Measurements from ENCODE around the gene AATK. TPM values are rescaled to one million over a fixed set of nuclear protein-coding genes. Genes with fewer than 3 reads are reported as not detected.

AATK gene
- total and polyA plus RNA-seq, 2 of the 13 experiments (the other 11 are each of a cell fraction or from before 2014, with no cell fraction given) = 2.9 to 8.4 TPM

- TF ChIP-seq SKIL (CRISPR knock-in tag; IDR thresholded peaks at IDR 0.05; ENCODE audit: borderline replicate concordance) (no peak), NCOA2 (CRISPR knock-in tag; IDR thresholded peaks at IDR 0.05) (0 out of 2 replicates have a peak, but pooled peaks have one; percentile 18), ZNF224 (CRISPR knock-in tag; IDR thresholded peaks at IDR 0.05) (no peak), PAWR (CRISPR knock-in tag; IDR thresholded peaks at IDR 0.05; ENCODE audit: borderline replicate concordance) (peak; percentile 93; the same call in 1 of the 2 replicates), MED8 (CRISPR knock-in tag; IDR thresholded peaks at IDR 0.05; ENCODE audit: insufficient replicate concordance) (no peak), ZSCAN22 (CRISPR knock-in tag; IDR thresholded peaks at IDR 0.05) (0 out of 2 replicates have a peak, but pooled peaks have one; percentile 52), ZBTB42 (CRISPR knock-in tag; IDR thresholded peaks at IDR 0.05) (no peak), ASH2L (IDR thresholded peaks at IDR 0.05; ENCODE audit: insufficient read length, low read depth, low read length) (no peak), ELF3 (CRISPR knock-in tag; IDR thresholded peaks at IDR 0.05) (no peak), GATA4 (IDR thresholded peaks at IDR 0.05; ENCODE audit: borderline replicate concordance, low read depth) (no peak), FOXC1 (CRISPR knock-in tag; IDR thresholded peaks at IDR 0.05; ENCODE audit: borderline replicate concordance) (no peak), ZBTB21 (CRISPR knock-in tag; IDR thresholded peaks at IDR 0.05) (0 out of 2 replicates have a peak, but pooled peaks have one; percentile 45), ZNF34 (CRISPR knock-in tag; IDR thresholded peaks at IDR 0.05; ENCODE audit: borderline replicate concordance) (no peak), DDIT3 (CRISPR knock-in tag; IDR thresholded peaks at IDR 0.05) (no peak), SP2 (CRISPR knock-in tag; IDR thresholded peaks at IDR 0.05) (no peak), MAFK (conservative IDR thresholded peaks at IDR 0.05 in 1 of 2, IDR thresholded peaks at IDR 0.05 in 1 of 2; ENCODE audit: low read length in 2 of 2) (no peak), ZNF850 (CRISPR knock-in tag; conservative IDR thresholded peaks at IDR 0.05) (no peak), ZNF234 (CRISPR knock-in tag; conservative IDR thresholded peaks at IDR 0.05) (no peak), TBX2 (CRISPR knock-in tag; IDR thresholded peaks at IDR 0.05; ENCODE audit: borderline replicate concordance) (peak; percentile 44; the same call in 1 of the 2 replicates), BCL6 (CRISPR knock-in tag; IDR thresholded peaks at IDR 0.05) (peak; percentile 21; the same call in 1 of the 2 replicates), KMT2B (CRISPR knock-in tag; IDR thresholded peaks at IDR 0.05) (no peak), ZNF557 (CRISPR knock-in tag; IDR thresholded peaks at IDR 0.05) (no peak), MXD1 (CRISPR knock-in tag; IDR thresholded peaks at IDR 0.05) (peak; percentile 20; the same call in 1 of the 2 replicates), SP5 (CRISPR knock-in tag; IDR thresholded peaks at IDR 0.05; ENCODE audit: borderline replicate concordance, low read depth) (no peak), ZNF670 (CRISPR knock-in tag; IDR thresholded peaks at IDR 0.05; ENCODE audit: borderline replicate concordance) (no peak; the same call in 1 of the 2 replicates), ZNF709 (CRISPR knock-in tag; IDR thresholded peaks at IDR 0.05) (no peak), SIX1 (CRISPR knock-in tag; IDR thresholded peaks at IDR 0.05; ENCODE audit: borderline replicate concordance) (no peak), ZNF282 (IDR thresholded peaks at IDR 0.05; ENCODE audit: partially characterized antibody) (no peak), ZNF446 (CRISPR knock-in tag; IDR thresholded peaks at IDR 0.05) (no peak)
Observed at GRCh38 chr17:81164371-81165245, 1.4 kb downstream of the AATK start (continued).

Data from HepG2 (cell line).